Fibroblast of the aortic adventitia (primary cell): Measurements from ENCODE around the gene B3GNT5. TPM values are rescaled to one million over a fixed set of nuclear protein-coding genes. Genes with fewer than 3 reads are reported as not detected.
A peak's percentile ranks its signal among the peaks of the same experiment; 100 is the strongest.

ENCODE experiments used
- DNase-seq: peaks from one replicate; pipeline ENCODE4 v3.0.0-alpha.2; 2010; ENCODE audit warnings: low read depth
- H3K4me3 ChIP-seq: 2 replicates; pipeline ENCODE4 v1.5.1; 2011; ENCODE audit warnings: low read depth, mild to moderate bottlenecking, control low read depth, low read length, moderate library complexity
- total RNA-seq: library from RNA; depleted of rRNA; stranded (reverse); fragments of >200 nt; gene quantifications from 2 replicates; pipeline ENCODE4 v1.2.3, GENCODE V29; 2012; ENCODE audit warnings: low replicate concordance
- TF ChIP-seq, protein P1 (sequence below): IDR thresholded peaks from 2 replicates; pipeline ENCODE4 v1.5.1; 2011; ENCODE audit warnings: mild to moderate bottlenecking, low read length, control low read depth, inconsistent platforms; ENCODE audit not compliant: insufficient read depth

Gene B3GNT5
- total RNA-seq, 1 donor: 4.7 TPM

DNA sequence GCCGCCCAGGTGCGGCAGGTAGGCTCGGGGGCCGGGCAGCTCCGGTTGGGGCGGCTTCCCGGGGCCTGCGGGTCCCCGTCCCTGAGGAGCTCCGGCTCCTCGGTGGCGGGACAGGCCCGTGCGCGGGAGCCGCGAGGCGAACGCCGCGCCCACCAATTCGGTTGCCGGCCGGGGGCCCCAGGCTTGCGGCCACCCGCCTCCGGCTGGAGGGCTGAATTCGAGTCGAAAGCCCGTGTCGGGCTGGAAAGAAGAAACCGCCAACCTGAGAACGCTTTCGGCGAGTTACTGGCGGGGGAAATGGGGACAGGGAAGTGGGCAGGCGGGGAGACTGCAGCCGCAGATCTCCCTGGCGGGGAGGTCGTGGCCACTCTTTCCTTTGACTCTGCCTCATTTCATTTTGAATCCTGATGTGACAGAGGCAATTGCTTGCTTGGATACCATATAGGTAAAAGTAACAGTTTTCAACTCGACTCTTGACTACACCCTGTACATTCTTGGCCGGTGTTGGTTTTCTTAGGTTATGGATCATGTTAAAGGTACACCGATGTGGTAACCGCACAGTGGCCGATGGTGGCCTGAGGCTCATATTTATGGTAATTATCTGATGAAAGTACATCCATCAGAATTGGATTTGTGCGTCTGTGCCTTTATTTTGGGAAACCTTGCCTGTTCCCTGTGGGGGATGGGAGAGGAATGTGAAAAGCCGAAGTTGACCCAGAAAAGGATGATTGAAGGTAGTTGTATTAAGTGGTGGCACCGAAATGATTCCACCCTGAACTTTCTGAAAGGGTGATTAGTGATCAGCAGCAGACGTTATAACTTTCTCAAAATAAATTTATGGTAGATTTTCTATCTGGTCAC is 1.7 kb downstream of the B3GNT5 start:
- H3K4me3 ChIP-seq: peak overlapping the region; percentile 80
- TF ChIP-seq, protein P1, sequence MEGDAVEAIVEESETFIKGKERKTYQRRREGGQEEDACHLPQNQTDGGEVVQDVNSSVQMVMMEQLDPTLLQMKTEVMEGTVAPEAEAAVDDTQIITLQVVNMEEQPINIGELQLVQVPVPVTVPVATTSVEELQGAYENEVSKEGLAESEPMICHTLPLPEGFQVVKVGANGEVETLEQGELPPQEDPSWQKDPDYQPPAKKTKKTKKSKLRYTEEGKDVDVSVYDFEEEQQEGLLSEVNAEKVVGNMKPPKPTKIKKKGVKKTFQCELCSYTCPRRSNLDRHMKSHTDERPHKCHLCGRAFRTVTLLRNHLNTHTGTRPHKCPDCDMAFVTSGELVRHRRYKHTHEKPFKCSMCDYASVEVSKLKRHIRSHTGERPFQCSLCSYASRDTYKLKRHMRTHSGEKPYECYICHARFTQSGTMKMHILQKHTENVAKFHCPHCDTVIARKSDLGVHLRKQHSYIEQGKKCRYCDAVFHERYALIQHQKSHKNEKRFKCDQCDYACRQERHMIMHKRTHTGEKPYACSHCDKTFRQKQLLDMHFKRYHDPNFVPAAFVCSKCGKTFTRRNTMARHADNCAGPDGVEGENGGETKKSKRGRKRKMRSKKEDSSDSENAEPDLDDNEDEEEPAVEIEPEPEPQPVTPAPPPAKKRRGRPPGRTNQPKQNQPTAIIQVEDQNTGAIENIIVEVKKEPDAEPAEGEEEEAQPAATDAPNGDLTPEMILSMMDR: no peak
- DNase-seq: no peak

DNA sequence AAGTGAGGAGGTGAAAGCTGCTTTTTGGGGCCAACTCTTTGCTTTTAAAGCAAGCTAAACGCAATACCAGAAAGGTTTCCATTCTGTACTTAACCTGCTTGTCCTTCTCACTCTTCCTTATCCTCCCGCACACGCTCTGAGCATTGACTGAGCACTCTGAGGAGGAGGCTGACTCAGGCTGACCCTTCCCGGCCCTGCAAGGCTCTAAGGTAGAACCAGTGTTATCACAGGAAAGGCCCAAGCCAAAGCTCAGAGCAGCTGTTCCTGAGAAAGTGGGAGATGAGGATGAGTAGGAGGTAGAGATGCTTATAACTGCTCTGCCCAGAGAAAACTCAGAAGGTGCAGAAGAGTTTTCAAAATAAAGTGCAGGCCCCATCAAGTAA is 2.3 kb downstream of the B3GNT5 start:
- TF ChIP-seq, protein P1: no peak
- H3K4me3 ChIP-seq: no peak overlapping the region
- DNase-seq: no peak

DNA sequence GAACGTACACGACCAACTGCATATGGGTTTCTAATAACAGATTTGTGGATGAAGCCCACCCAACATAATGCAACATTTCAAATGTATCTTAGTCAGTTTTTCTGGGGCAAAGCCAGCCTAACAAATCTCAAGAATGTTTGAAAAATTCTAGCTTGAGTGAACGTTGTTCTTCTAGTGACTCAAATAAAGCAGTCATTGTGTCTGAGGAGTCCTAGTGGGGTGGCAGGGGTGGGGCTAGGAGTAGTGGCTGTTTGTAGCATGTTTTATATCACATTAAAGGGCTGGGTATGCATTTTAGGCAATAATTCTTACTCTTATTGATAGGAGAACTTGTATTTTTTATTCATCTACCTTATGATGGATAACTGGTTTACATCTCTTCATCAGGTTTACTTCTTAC is 6.0 kb downstream of the B3GNT5 start:
- DNase-seq: no peak
- TF ChIP-seq, protein P1: no peak
- H3K4me3 ChIP-seq: no peak overlapping the region

DNA sequence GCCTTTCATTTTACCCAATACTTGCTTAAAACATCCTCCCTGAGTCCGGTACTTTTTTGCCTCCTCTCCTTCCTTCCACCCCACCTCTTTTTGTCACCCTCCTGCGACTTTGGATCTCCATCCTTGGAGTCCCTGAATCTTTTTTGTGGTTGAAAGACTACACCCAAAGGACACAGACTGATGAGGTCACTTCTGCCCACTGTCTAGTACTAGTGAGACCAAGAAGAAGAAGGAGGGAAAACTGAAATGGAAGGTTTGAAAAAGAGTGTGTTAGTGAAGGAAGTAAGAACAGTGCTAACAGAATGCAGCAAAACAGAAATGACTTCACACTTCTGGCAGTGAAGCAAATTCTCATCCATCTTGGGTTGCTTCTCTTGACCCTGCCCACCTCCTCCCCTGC is 6.6 kb downstream of the B3GNT5 start:
- TF ChIP-seq, protein P1: no peak
- no peak for DNase-seq
- H3K4me3 ChIP-seq: no peak overlapping the region

DNA sequence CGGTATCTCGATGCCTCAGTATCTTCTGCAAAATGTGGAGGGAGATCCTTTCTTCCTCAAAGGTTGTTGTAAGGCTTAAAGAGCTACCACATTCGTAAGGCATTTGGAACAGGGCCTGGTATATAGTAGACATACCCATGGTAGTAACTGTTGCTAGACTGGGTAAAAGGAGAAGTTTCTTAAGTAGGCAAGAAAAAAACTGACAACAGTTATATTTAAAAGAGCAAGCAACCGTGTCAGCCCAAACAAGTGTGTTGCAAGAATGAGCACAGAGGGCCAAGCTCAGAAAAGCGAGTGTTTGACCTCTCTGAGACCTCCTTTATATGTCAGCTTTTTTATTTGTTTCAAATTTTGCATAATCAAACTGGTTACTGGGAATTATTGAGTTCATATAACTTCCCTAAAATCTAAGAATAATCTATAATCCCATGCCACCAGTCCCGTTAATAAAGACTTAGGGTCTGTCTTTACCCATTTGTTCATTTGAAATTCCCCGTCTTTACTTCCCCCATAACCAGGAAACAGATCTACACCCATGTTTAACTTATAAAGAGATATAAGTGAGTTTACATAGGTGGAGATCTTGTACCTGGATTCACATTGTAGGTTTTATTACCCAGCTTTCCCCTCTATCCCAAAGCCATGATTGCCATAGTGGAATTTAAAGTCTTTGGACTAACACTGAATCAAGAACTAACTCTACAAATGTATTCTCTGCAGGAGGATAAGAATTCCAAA is 7.3 kb downstream of the B3GNT5 start:
- TF ChIP-seq, protein P1: no peak

DNA sequence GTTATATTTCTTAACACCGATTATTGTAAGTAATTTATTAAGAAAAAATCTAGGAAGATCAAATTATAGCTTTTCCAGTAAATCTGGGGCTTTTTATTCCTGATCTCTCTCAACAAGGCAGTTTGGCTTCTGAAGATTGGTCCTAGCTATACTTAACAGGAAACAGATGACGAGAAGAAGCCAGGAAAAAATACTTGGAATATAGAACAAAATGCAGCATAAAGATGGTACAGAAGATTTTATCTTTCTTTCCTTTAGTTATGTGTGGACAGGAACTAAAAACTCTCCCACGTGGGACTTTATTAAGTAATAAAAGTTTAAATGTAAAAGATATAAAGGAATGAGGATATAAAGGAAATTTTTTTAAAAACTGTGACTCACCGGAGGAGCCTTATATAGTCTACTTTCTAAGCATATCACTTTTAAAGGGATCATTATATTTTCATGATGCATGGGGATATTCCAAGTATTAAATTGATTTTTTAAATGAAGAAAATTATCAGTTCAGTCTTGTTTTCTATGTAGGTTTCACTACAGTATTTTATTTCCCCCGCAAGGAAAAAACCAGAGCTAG is 8.2 kb downstream of the B3GNT5 start:
- no peak for DNase-seq
- TF ChIP-seq, protein P1: no peak
- no peak overlapping the region for H3K4me3 ChIP-seq

More for the DNA sequence above, 7.3 kb downstream of the B3GNT5 start:
- no peak for DNase-seq
- H3K4me3 ChIP-seq: no peak overlapping the region
